ENCODE data around the gene FOXQ1. TPM values are rescaled to one million over a fixed set of nuclear protein-coding genes. Genes with fewer than 3 reads are reported as not detected.

Gene FOXQ1
- total and polyA plus RNA-seq, 4 experiments from 2014 or later: not detected

- Histone ChIP-seq H3K9me3 (ENCODE audit: control insufficient read depth in 1 of 2, low read length in 2 of 2) (no peaks in the 10 kb centered on the region), H3K27me3 (ENCODE audit: insufficient read depth, low read length) (no peaks in the 10 kb centered on the region), H3K4me1 (ENCODE audit: insufficient read depth, low read length) (no peaks in the 10 kb centered on the region), H3K36me3 (ENCODE audit: insufficient read depth, low read length) (no peaks in the 10 kb centered on the region), H3K4me3 (ENCODE audit: low read length in 2 of 2) (no peak overlapping the region), H3K27ac (ENCODE audit: low read depth, low read length) (no peak overlapping the region)
- ChIA-PET POLR2A (ENCODE audit: partially characterized antibody) (no interaction called here), CTCF (ENCODE audit: partially characterized antibody) (no interaction called here)
- Mint-ChIP-seq H3K27me3 (peaks cover 16 to 24% of the 10 kb centered on the region in 2 donors), H3K36me3 (no peaks in the 10 kb centered on the region), H3K4me1 (no peaks in the 10 kb centered on the region), H3K9me3 (peaks cover 0 to 3% (median 0%) of the 10 kb centered on the region in 8 donors), H3K27ac (no peak overlapping the region), H3K4me3 (no peak overlapping the region)
- DNase-seq: no peak
- intact Hi-C loops (cut with micrococcal nuclease): no loop called here
Observed at GRCh38 chr6:1322696-1323219, 10.9 kb downstream of the FOXQ1 start.

- Histone ChIP-seq H3K4me1 (ENCODE audit: insufficient read depth, low read length) (no peaks in the 10 kb centered on the region), H3K27me3 (ENCODE audit: insufficient read depth, low read length) (no peaks in the 10 kb centered on the region), H3K27ac (ENCODE audit: low read depth, low read length) (no peak overlapping the region), H3K9me3 (ENCODE audit: control insufficient read depth in 1 of 2, low read length in 2 of 2) (no peaks in the 10 kb centered on the region), H3K4me3 (ENCODE audit: low read length in 2 of 2) (no peak overlapping the region), H3K36me3 (ENCODE audit: insufficient read depth, low read length) (no peaks in the 10 kb centered on the region)
- ChIA-PET CTCF (ENCODE audit: partially characterized antibody) (no interaction called here), POLR2A (ENCODE audit: partially characterized antibody) (interaction anchor here (0.5 kb wide), 1 partner anchor 24 kb away, joined by 6 read pairs; no protein-coding TSS in a partner anchor)
- Mint-ChIP-seq H3K4me3 (no peak overlapping the region), H3K36me3 (no peaks in the 10 kb centered on the region), H3K9me3 (peaks cover 0 to 13% (median 7%) of the 10 kb centered on the region in 8 donors), H3K4me1 (no peaks in the 10 kb centered on the region), H3K27ac (no peak overlapping the region), H3K27me3 (peaks cover 19 to 29% of the 10 kb centered on the region in 2 donors)
- intact Hi-C loops (cut with micrococcal nuclease): no loop called here
- DNase-seq: no peak
Observed at GRCh38 chr6:1324936-1325335, 13.0 kb downstream of the FOXQ1 start.

DNA sequence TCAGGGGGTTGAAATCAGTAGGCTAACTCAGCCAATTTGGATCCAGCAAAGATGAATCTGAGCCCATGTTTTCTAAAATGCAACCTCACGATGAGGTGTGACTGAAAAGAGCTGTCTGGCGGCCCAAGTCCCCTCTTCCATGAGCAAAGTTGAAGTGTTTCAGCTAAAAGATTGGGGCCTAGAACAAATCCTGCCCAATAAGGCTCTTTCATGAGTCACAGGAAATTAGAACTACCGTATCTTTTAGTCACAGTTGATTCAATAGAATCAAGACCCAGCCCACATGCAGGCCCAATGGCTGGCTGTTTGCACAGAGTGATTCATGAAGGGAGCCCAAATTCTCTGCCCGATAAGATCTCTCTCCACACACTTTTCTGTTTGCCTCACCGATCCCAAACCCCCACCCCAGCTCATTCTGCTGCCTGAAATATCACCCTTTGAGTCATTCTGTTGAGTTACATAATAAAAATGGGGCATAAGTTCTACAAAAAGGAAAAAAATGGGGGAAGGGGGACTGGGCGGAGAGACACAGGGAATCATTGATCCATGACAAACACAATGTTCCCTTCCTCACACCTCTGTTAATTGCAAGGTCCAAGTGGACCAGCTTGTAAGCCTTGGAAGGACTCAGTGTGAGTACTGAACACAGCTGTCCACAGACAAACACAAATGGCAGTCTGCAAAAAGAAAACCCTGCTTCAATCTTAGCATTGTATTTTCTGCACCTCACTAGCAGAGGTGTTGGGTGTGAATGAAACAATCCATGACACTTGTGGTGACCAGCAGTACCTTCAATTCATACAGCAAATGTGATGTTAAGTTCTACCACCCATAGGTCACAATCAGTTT, 13.8 kb downstream of the FOXQ1 start:
- Mint-ChIP-seq H3K9me3 (peaks cover 0 to 21% (median 13%) of the 10 kb centered on the region in 8 donors), H3K4me3 (no peak overlapping the region), H3K4me1 (no peaks in the 10 kb centered on the region), H3K27ac (no peak overlapping the region), H3K27me3 (peaks cover 19 to 29% of the 10 kb centered on the region in 2 donors), H3K36me3 (no peaks in the 10 kb centered on the region)
- intact Hi-C loops (cut with micrococcal nuclease): no loop called here
- H3K9me3 ChIP-seq (ENCODE audit: control insufficient read depth in 1 of 2, low read length in 2 of 2): no peaks in the 10 kb centered on the region
- no peaks in the 10 kb centered on the region for H3K27me3 ChIP-seq (ENCODE audit: insufficient read depth, low read length)
- POLR2A ChIA-PET (ENCODE audit: partially characterized antibody): no interaction called here
- no peaks in the 10 kb centered on the region for H3K4me1 ChIP-seq (ENCODE audit: insufficient read depth, low read length)
- CTCF ChIA-PET (ENCODE audit: partially characterized antibody): no interaction called here
- no peaks in the 10 kb centered on the region for H3K36me3 ChIP-seq (ENCODE audit: insufficient read depth, low read length)
- H3K4me3 ChIP-seq (ENCODE audit: low read length in 2 of 2): no peak overlapping the region
- DNase-seq: no peak
- no peak overlapping the region for H3K27ac ChIP-seq (ENCODE audit: low read depth, low read length)

GRCh38 chr6:1326535-1327121, 14.7 kb downstream of the FOXQ1 start:
- Mint-ChIP-seq H3K27ac (no peak overlapping the region), H3K27me3 (peaks cover 19 to 30% of the 10 kb centered on the region in 2 donors), H3K4me1 (no peaks in the 10 kb centered on the region), H3K4me3 (no peak overlapping the region), H3K36me3 (no peaks in the 10 kb centered on the region), H3K9me3 (peaks cover 2 to 26% (median 15%) of the 10 kb centered on the region in 8 donors)
- Histone ChIP-seq H3K27ac (ENCODE audit: low read depth, low read length) (no peak overlapping the region), H3K4me1 (ENCODE audit: insufficient read depth, low read length) (no peaks in the 10 kb centered on the region), H3K4me3 (ENCODE audit: low read length in 2 of 2) (no peak overlapping the region), H3K27me3 (ENCODE audit: insufficient read depth, low read length) (no peaks in the 10 kb centered on the region), H3K9me3 (ENCODE audit: control insufficient read depth in 1 of 2, low read length in 2 of 2) (no peaks in the 10 kb centered on the region), H3K36me3 (ENCODE audit: insufficient read depth, low read length) (no peaks in the 10 kb centered on the region)
- CTCF ChIA-PET (ENCODE audit: partially characterized antibody): interaction anchor here (0.6 kb wide), 1 partner anchor 711 kb away, joined by 4 read pairs; no protein-coding TSS in a partner anchor
- no peak for DNase-seq
- POLR2A ChIA-PET (ENCODE audit: partially characterized antibody): no interaction called here
- intact Hi-C loops (cut with micrococcal nuclease): no loop called here

DNA sequence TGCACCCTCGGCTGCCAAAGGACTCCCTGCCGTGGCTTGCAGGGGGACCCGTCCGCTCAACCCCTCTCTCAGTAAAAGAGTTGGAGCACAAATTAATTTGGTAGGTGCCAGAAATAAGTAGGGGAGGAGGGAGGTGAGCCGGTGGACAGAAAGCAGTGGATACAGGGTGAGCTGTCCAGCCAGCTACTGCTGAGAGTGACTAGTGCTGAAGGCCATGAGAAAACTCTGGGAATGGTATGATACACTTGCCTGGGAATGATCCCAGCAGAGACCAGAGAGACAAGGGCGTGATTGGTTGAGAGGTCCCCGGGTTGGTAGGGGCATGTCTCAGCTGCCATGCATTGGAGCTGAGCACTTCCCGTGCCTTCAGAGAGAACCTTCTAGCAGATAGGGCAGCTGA, 15.7 kb downstream of the FOXQ1 start:
- H3K36me3 Mint-ChIP-seq: no peaks in the 10 kb centered on the region
- H3K27me3 ChIP-seq (ENCODE audit: insufficient read depth, low read length): no peaks in the 10 kb centered on the region
- peaks cover 2 to 26% (median 15%) of the 10 kb centered on the region in 8 donors for H3K9me3 Mint-ChIP-seq
- no peaks in the 10 kb centered on the region for H3K36me3 ChIP-seq (ENCODE audit: insufficient read depth, low read length)
- no peak overlapping the region for H3K27ac ChIP-seq (ENCODE audit: low read depth, low read length)
- H3K27me3 Mint-ChIP-seq: peaks cover 18 to 24% of the 10 kb centered on the region in 2 donors
- H3K4me3 Mint-ChIP-seq: no peak overlapping the region
- POLR2A ChIA-PET (ENCODE audit: partially characterized antibody): no interaction called here
- H3K4me1 Mint-ChIP-seq: no peaks in the 10 kb centered on the region
- CTCF ChIA-PET (ENCODE audit: partially characterized antibody): no interaction called here
- DNase-seq: no peak
- no peaks in the 10 kb centered on the region for H3K9me3 ChIP-seq (ENCODE audit: control insufficient read depth in 1 of 2, low read length in 2 of 2)
- no peak overlapping the region for H3K27ac Mint-ChIP-seq
- no peak overlapping the region for H3K4me3 ChIP-seq (ENCODE audit: low read length in 2 of 2)
- intact Hi-C loops (cut with micrococcal nuclease): no loop called here
- H3K4me1 ChIP-seq (ENCODE audit: insufficient read depth, low read length): no peaks in the 10 kb centered on the region

- Histone ChIP-seq H3K9me3 (ENCODE audit: control insufficient read depth in 1 of 2, low read length in 2 of 2) (no peaks in the 10 kb centered on the region), H3K27me3 (ENCODE audit: insufficient read depth, low read length) (no peaks in the 10 kb centered on the region), H3K4me1 (ENCODE audit: insufficient read depth, low read length) (no peaks in the 10 kb centered on the region), H3K4me3 (ENCODE audit: low read length in 2 of 2) (no peak overlapping the region), H3K36me3 (ENCODE audit: insufficient read depth, low read length) (no peaks in the 10 kb centered on the region), H3K27ac (ENCODE audit: low read depth, low read length) (no peak overlapping the region)
- Mint-ChIP-seq H3K9me3 (peaks cover 2 to 26% (median 15%) of the 10 kb centered on the region in 8 donors), H3K27me3 (peaks cover 21 to 24% of the 10 kb centered on the region in 2 donors), H3K4me3 (no peak overlapping the region), H3K27ac (no peak overlapping the region), H3K4me1 (no peaks in the 10 kb centered on the region), H3K36me3 (no peaks in the 10 kb centered on the region)
- POLR2A ChIA-PET (ENCODE audit: partially characterized antibody): no interaction called here
- intact Hi-C loops (cut with micrococcal nuclease): no loop called here
- no peak for DNase-seq
- CTCF ChIA-PET (ENCODE audit: partially characterized antibody): no interaction called here
Observed at GRCh38 chr6:1328129-1328800, 16.4 kb downstream of the FOXQ1 start.

DNA sequence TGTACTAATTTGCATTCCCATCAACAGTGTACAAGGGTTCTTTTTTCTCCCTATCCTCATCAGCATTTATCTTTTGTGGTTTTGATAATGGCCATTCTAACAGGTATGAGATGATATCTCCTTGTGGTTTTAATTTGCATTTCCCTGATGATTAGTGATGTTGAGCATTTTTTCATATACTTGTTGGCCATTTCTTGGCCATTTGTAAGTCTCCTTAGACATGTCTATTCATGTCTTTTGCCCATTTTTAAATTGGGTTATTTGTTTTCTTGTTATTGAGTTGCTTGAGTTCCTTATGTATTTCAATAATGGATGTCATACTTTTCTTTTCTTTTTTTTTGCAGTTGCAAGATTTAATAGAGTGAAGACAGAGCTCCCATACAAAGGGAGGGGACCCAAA, 17.8 kb downstream of the FOXQ1 start:
- POLR2A ChIA-PET (ENCODE audit: partially characterized antibody): no interaction called here
- no peaks in the 10 kb centered on the region for H3K36me3 Mint-ChIP-seq

More for the DNA sequence above, 17.8 kb downstream of the FOXQ1 start:
- H3K4me1 ChIP-seq (ENCODE audit: insufficient read depth, low read length): no peaks in the 10 kb centered on the region
- Mint-ChIP-seq H3K27ac (no peak overlapping the region), H3K27me3 (peaks cover 24 to 30% of the 10 kb centered on the region in 2 donors), H3K9me3 (peaks cover 2 to 26% (median 15%) of the 10 kb centered on the region in 8 donors), H3K4me1 (no peaks in the 10 kb centered on the region), H3K4me3 (no peak overlapping the region)
- H3K27me3 ChIP-seq (ENCODE audit: insufficient read depth, low read length): no peaks in the 10 kb centered on the region
- CTCF ChIA-PET (ENCODE audit: partially characterized antibody): no interaction called here
- intact Hi-C loops (cut with micrococcal nuclease): no loop called here
- H3K27ac ChIP-seq (ENCODE audit: low read depth, low read length): no peak overlapping the region
- no peaks in the 10 kb centered on the region for H3K9me3 ChIP-seq (ENCODE audit: control insufficient read depth in 1 of 2, low read length in 2 of 2)
- H3K4me3 ChIP-seq (ENCODE audit: low read length in 2 of 2): no peak overlapping the region
- H3K36me3 ChIP-seq (ENCODE audit: insufficient read depth, low read length): no peaks in the 10 kb centered on the region
- no peak for DNase-seq

Data from CD4-positive, alpha-beta memory T cell (primary cell).